Fibroblast of skin of scalp (primary cell): ENCODE results near the gene LCA5L.
A peak's percentile ranks its signal among the peaks of the same experiment; 100 is the strongest.
"Not testable (repeated sequence)": the region's sequence is repeated elsewhere in the genome, so short reads cannot be mapped to it uniquely, and the experiment has no call there.

Experiments used
- DNase-seq: peaks from one replicate; pipeline ENCODE4 v3.0.0-alpha.2; 2013

Gene LCA5L

GRCh38 chr21:39386899-39387298 lies 58.7 kb downstream of the LCA5L start:
- DNase-seq, result no peak

GRCh38 chr21:39386194-39386593 lies 59.4 kb downstream of the LCA5L start:
- peak; percentile 42 for DNase-seq

GRCh38 chr21:39385299-39386145 lies 60.1 kb downstream of the LCA5L start:
- DNase-seq, result peak; percentile 83

GRCh38 chr21:39384674-39385298 lies 60.8 kb downstream of the LCA5L start:
- no peak for DNase-seq

- DNase-seq, result not testable (repeated sequence)
These were observed 63.5 kb downstream of the LCA5L start for GRCh38 chr21:39382096-39382495.

GRCh38 chr21:39381009-39381408 lies 64.6 kb downstream of the LCA5L start:
- DNase-seq, result no peak

GRCh38 chr21:39379986-39380891 lies 65.3 kb downstream of the LCA5L start:
- DNase-seq, result peak; percentile 96

- no peak for DNase-seq
These were observed 68.0 kb downstream of the LCA5L start for GRCh38 chr21:39377444-39378050.

- no peak for DNase-seq
These were observed 70.1 kb downstream of the LCA5L start for GRCh38 chr21:39375446-39375845.

- no peak for DNase-seq
These were observed 71.5 kb downstream of the LCA5L start for GRCh38 chr21:39374046-39374445.

- DNase-seq, result peak; percentile 34
These were observed 71.9 kb downstream of the LCA5L start for GRCh38 chr21:39373634-39374033.

- DNase-seq, result not testable (repeated sequence)
These were observed 75.7 kb downstream of the LCA5L start for GRCh38 chr21:39369896-39370288.

- DNase-seq, result no peak
These were observed 77.8 kb downstream of the LCA5L start for GRCh38 chr21:39367783-39368182.

- no peak for DNase-seq
These were observed 79.0 kb downstream of the LCA5L start for GRCh38 chr21:39366563-39366962.

- no peak for DNase-seq
These were observed 80.6 kb downstream of the LCA5L start for GRCh38 chr21:39364949-39365348.

GRCh38 chr21:39363607-39364555 lies 81.7 kb downstream of the LCA5L start:
- peak; percentile 34 for DNase-seq

GRCh38 chr21:39362733-39363132 lies 82.8 kb downstream of the LCA5L start:
- no peak for DNase-seq

- DNase-seq, result no peak
These were observed 86.2 kb downstream of the LCA5L start for GRCh38 chr21:39359382-39359781.
